GM12864 (cell line): ENCODE data around the gene ADAMTS8.

ENCODE experiments used
- DNase-seq: peaks from one replicate; pipeline ENCODE4 v3.0.0-alpha.2; 2011; ENCODE audit warnings: low read depth
- H3K4me3 ChIP-seq: 2 replicates; pipeline ENCODE4 v1.5.1; 2011; ENCODE audit warnings: mild to moderate bottlenecking, low read depth, low read length, control low read depth
- TF ChIP-seq, protein P1 (sequence below): IDR thresholded peaks from 2 replicates; pipeline ENCODE4 v1.5.1; 2011; ENCODE audit warnings: low read depth, mild to moderate bottlenecking, moderate library complexity, low read length, control low read depth, inconsistent platforms; ENCODE audit errors: missing control alignments

The ADAMTS8 gene

DNA sequence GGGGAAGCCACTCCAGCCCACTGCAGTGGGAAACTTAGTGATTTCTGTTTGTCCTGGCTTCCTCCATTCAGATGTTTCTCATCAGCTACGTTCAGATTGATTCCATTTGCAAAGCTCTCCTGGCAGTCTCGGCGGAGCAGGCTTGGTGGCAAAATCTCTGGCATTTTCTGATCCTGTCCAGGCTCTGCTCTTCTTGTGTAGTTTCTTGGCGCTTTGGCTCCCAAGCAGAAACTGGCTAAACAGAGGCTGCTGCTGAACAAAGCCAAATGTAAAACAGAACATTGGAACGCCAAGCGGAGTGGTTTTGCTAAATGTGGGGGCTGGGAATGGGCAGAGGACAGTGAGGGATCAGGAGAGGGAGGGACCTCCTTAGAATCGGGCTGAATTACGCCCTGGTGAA lies 36.7 kb downstream of the ADAMTS8 start:
- no peak overlapping the region for H3K4me3 ChIP-seq
- TF ChIP-seq, protein P1, sequence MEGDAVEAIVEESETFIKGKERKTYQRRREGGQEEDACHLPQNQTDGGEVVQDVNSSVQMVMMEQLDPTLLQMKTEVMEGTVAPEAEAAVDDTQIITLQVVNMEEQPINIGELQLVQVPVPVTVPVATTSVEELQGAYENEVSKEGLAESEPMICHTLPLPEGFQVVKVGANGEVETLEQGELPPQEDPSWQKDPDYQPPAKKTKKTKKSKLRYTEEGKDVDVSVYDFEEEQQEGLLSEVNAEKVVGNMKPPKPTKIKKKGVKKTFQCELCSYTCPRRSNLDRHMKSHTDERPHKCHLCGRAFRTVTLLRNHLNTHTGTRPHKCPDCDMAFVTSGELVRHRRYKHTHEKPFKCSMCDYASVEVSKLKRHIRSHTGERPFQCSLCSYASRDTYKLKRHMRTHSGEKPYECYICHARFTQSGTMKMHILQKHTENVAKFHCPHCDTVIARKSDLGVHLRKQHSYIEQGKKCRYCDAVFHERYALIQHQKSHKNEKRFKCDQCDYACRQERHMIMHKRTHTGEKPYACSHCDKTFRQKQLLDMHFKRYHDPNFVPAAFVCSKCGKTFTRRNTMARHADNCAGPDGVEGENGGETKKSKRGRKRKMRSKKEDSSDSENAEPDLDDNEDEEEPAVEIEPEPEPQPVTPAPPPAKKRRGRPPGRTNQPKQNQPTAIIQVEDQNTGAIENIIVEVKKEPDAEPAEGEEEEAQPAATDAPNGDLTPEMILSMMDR = no peak
- DNase-seq = no peak

DNA sequence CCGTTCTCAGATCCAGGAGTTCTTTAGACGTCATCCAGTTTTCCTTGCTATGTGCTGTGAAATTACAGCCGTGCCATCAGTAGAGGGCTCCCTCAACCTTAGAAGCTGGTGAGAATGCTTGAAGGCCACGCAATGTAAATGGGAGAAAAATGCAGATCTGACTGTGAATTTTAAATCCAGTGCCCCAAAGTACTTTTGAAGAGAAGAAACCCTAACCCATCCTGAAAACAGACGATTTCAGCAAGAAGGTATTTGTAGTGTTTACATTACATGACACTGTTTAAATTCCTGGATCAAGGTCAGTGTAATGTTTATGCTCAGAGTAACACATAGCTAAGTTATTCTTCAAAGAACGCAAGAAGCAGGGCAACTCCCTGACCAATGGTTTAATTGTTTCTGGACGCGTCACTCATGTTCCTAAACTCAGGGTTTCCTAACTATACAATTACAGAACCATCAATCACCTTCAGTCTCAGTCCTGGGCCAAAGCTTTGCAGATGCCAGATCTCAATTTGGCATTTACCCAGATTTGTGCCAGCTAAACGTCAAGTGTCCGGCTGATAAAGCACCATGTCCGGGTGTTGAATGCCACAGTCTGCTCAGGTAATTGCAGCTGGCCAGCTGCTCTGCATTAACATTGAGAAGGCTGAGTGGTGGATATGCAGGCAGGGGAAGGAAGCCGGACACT lies 38.2 kb downstream of the ADAMTS8 start:
- DNase-seq = no peak
- TF ChIP-seq, protein P1 = no peak
- no peak overlapping the region for H3K4me3 ChIP-seq

DNA sequence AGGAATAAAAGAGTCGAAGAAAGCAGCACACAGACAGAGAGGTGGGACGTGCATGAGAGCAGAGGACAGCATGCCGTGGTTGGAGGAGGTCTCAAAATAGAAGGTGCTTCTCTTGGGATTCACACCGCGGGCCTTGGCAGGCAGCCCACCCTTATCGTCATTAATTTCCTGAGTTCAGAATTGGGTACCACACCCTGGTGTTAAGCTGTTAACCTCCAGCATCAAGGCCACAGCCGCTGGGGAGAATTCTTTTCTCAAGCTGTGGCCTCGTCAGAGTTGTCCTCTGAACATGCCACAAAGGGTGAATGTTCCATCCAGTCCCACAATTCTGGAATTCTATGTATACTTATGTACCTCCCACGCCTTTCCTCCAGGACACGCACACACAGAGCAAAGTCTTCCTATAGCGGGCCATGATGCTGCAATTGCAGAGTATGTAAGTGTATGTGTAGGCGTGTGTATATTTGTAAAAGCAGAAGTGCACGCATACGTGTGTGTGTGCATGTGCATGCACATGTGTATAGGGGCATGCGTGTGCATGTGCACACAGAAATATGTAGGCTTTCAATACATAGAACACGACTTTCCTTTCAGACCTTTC lies 39.0 kb downstream of the ADAMTS8 start:
- no peak overlapping the region for H3K4me3 ChIP-seq
- no peak for DNase-seq
- TF ChIP-seq, protein P1 = no peak

DNA sequence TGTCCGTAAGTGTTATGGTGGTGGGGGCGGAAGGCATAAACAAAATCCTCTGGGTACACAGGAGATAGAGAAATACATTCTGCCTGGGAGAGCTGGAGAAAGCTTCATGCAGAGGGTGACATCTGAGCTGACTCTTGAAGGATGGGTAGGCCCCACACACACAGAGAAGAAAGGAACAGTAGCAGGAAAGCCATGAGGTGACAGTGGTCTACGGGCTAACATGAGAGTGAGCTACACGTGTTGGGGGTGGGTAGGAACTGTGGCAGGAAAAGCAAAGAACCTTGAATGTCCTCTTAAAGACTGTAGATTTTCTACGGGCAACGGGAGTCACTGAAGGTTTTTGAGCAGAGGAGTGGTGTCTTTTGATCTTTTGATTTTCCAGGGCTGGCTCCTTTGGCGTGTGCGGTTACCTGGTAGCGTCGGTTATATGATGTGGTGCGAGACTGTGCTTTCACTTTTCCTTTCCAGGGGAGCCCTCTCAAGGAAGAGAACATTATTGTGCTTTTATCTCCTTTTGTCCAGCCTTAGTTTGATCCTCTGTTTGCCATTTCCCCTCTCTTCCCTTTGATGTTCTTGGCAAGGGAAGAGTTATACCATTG lies 39.7 kb downstream of the ADAMTS8 start:
- TF ChIP-seq, protein P1 = no peak
- no peak overlapping the region for H3K4me3 ChIP-seq
- DNase-seq = no peak

DNA sequence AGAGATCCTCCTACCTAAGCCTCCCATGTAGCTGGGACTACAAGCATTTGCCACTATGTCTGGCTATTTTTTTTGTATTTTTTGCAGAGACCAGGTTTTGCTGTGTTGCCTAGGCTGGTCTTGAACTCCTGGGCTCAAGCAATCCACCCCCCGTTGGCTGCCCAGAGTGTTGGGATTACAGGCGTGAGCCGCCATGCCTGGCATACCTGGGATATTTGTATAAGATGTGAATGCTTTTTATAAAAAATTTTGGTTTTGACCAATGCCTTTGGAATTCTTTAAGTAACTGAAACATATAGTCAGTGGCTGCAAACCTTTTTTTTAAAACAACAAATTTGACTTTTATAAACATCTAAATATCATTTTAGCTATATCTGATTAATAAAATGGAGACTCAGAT lies 42.4 kb downstream of the ADAMTS8 start:
- no peak for DNase-seq
- TF ChIP-seq, protein P1 = no peak
- no peak overlapping the region for H3K4me3 ChIP-seq

DNA sequence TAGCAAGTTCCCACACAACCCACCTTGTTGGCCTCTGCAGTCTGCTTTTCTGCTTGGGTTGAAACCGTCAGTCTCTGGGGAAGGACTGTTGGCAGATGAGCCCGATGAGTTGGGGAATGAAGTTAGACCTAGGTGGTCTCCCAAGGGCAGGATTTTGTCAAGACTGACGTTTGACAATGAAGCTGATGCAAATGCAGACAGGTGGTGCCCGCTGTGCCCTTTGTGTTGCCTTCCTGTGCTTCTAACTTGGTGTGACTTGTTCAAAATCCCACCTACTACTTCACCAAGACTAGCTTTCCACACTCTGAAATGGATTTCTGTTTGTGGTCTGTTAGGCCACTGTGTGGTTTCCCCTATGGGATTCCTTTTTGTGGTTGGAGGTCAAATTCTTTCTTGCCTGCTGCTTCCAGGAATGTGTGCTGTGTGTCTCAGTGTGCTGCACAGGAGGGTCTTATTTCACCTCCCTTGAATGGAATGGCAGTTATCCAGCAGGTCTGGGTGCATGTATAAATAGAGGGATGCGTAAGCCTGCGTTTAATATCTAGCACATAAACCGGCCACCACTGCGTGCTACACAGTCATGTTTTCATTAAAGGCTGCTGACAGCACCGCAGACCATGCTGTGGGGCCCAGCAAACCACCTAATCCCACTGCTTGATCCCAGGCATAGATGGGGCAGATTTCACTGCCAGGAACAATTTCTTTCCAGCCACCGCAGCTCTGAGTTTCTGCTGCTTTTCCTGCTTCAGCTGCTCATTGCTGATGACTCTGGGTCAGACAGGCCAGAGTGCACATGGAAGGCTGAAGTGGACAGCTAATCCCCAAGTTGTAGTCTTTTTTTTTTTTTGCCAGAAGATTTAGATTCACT lies 44.8 kb downstream of the ADAMTS8 start:
- DNase-seq = no peak
- TF ChIP-seq, protein P1 = no peak

More for the DNA sequence above, 44.8 kb downstream of the ADAMTS8 start:
- no peak overlapping the region for H3K4me3 ChIP-seq
